HEK293 (cell line): Measurements from ENCODE around the gene TNFSF13.
A peak's percentile ranks its signal among the peaks of the same experiment; 100 is the strongest.

Experiments
- CTCF ChIA-PET: fragments of 350-600 bp; formaldehyde crosslinking; extraction: SDS; loops from one replicate; lab custom pipeline; 2021; ENCODE audit warnings: antibody characterized with exemption; lab: Yijun Ruan, JAX
- POLR2A ChIA-PET: fragments of 300-600 bp; formaldehyde crosslinking; extraction: SDS; loops from one replicate; lab custom pipeline; 2020; ENCODE audit warnings: antibody characterized with exemption, inconsistent platforms; lab: Yijun Ruan, JAX
- H3K27ac ChIP-seq: fragments of 200-500 bp; sonication (Bioruptor generic); 2 replicates; pipeline ENCODE4 v1.5.1; 2014; ENCODE audit warnings: low read depth, low read length, control low read depth, inconsistent platforms; ENCODE audit errors: extremely low read depth
- H3K36me3 ChIP-seq, 2 experiments: fragments of 200-500 bp in 1 of 2; sonication (Bioruptor generic) in 1 of 2; 1 replicate in 1 of 2; 2 replicates in 1 of 2; pipeline ENCODE4 v1.5.1; 2014 to 2017; ENCODE audit warnings: inconsistent platforms in 2 of 2, low read length in 2 of 2; ENCODE audit not compliant: control insufficient read depth in 2 of 2, insufficient read depth in 1 of 2
- H3K4me1 ChIP-seq: fragments of 200-500 bp; sonication (Bioruptor generic); 2 replicates; pipeline ENCODE4 v1.5.1; 2014; ENCODE audit warnings: mild to moderate bottlenecking, low read length, inconsistent platforms; ENCODE audit not compliant: control insufficient read depth, insufficient read depth
- H3K4me3 ChIP-seq: 2 replicates; pipeline ENCODE4 v1.5.1; 2011; ENCODE audit warnings: low read depth, mild to moderate bottlenecking, control low read depth, low read length, moderate library complexity
- H3K9me3 ChIP-seq: fragments of 200-500 bp; sonication (Bioruptor generic); 2 replicates; pipeline ENCODE4 v1.5.1; 2014; ENCODE audit warnings: low read depth, low read length, inconsistent platforms; ENCODE audit not compliant: control insufficient read depth, insufficient read depth
- BCL11A ChIP-seq: fragments of 450-650 bp; formaldehyde crosslinking; IDR thresholded peaks from 2 replicates; pipeline ENCODE4 v1.5.1; 2016; ENCODE audit warnings: low read depth, missing biosample characterization, missing genetic modification characterization
- GLIS1 ChIP-seq: fragments of 450-650 bp; formaldehyde crosslinking; IDR thresholded peaks from 2 replicates; pipeline ENCODE4 v1.5.1; 2016; ENCODE audit warnings: missing biosample characterization, missing genetic modification characterization
- GLIS2 ChIP-seq: fragments of 450-650 bp; formaldehyde crosslinking; IDR thresholded peaks from 2 replicates; pipeline ENCODE4 v1.5.1; 2016; ENCODE audit warnings: missing biosample characterization, missing genetic modification characterization
- HOXA7 ChIP-seq: sonication (generic); formaldehyde crosslinking; IDR thresholded peaks from 2 replicates; pipeline ENCODE4 v1.8.1; 2022; ENCODE audit warnings: missing genetic modification reagents, borderline replicate concordance
- MYNN ChIP-seq: fragments of 450-650 bp; formaldehyde crosslinking; IDR thresholded peaks from 2 replicates; pipeline ENCODE4 v1.5.1; 2016; ENCODE audit warnings: missing biosample characterization, missing genetic modification characterization, borderline replicate concordance
- SP2 ChIP-seq: fragments of 450-650 bp; formaldehyde crosslinking; IDR thresholded peaks from 2 replicates; pipeline ENCODE4 v1.5.1; 2016; ENCODE audit warnings: missing biosample characterization, missing genetic modification characterization
- SP7 ChIP-seq: fragments of 450-650 bp; formaldehyde crosslinking; IDR thresholded peaks from 2 replicates; pipeline ENCODE4 v1.5.1; 2016; ENCODE audit warnings: missing biosample characterization, missing genetic modification characterization
- TCF7L2 ChIP-seq: IDR thresholded peaks from 2 replicates; pipeline ENCODE4 v1.6.1; 2011; ENCODE audit warnings: low read depth, mild to moderate bottlenecking, inconsistent platforms, low read length, moderate library complexity, borderline replicate concordance
- WT1 ChIP-seq: fragments of 450-650 bp; formaldehyde crosslinking; IDR thresholded peaks from 2 replicates; pipeline ENCODE4 v1.5.1; 2016; ENCODE audit warnings: missing biosample characterization, missing genetic modification characterization
- ZBTB1 ChIP-seq: fragments of 450-650 bp; formaldehyde crosslinking; IDR thresholded peaks from 2 replicates; pipeline ENCODE4 v1.5.1; 2016; ENCODE audit warnings: missing biosample characterization, missing genetic modification characterization
- ZBTB20 ChIP-seq: fragments of 450-650 bp; formaldehyde crosslinking; IDR thresholded peaks from 2 replicates; pipeline ENCODE4 v1.5.1; 2016; ENCODE audit warnings: missing biosample characterization, missing genetic modification characterization
- ZFP37 ChIP-seq: fragments of 450-650 bp; formaldehyde crosslinking; IDR thresholded peaks from 2 replicates; pipeline ENCODE4 v1.5.1; 2016; ENCODE audit warnings: missing biosample characterization, missing genetic modification characterization
- ZNF121 ChIP-seq: fragments of 450-650 bp; formaldehyde crosslinking; IDR thresholded peaks from 2 replicates; pipeline ENCODE4 v1.5.1; 2016; ENCODE audit warnings: missing biosample characterization, missing genetic modification characterization
- ZNF157 ChIP-seq: fragments of 450-650 bp; formaldehyde crosslinking; IDR thresholded peaks from 2 replicates; pipeline ENCODE4 v1.5.1; 2016; ENCODE audit warnings: missing biosample characterization, missing genetic modification characterization
- ZNF175 ChIP-seq: fragments of 450-650 bp; formaldehyde crosslinking; IDR thresholded peaks from 2 replicates; pipeline ENCODE4 v1.5.1; 2016; ENCODE audit warnings: missing biosample characterization, missing genetic modification characterization
- ZNF214 ChIP-seq: fragments of 450-650 bp; formaldehyde crosslinking; IDR thresholded peaks from 2 replicates; pipeline ENCODE4 v1.5.1; 2017; ENCODE audit warnings: missing biosample characterization, mild to moderate bottlenecking, missing genetic modification characterization, borderline replicate concordance
- ZNF266 ChIP-seq: fragments of 450-650 bp; formaldehyde crosslinking; IDR thresholded peaks from 2 replicates; pipeline ENCODE4 v1.5.1; 2016; ENCODE audit warnings: missing biosample characterization, missing genetic modification characterization, low read depth
- ZNF292 ChIP-seq: fragments of 450-650 bp; formaldehyde crosslinking; IDR thresholded peaks from 2 replicates; pipeline ENCODE4 v1.5.1; 2016; ENCODE audit warnings: low read depth, missing biosample characterization, missing genetic modification characterization, borderline replicate concordance
- ZNF302 ChIP-seq: fragments of 450-650 bp; formaldehyde crosslinking; IDR thresholded peaks from 2 replicates; pipeline ENCODE4 v1.5.1; 2016; ENCODE audit warnings: missing biosample characterization, missing genetic modification characterization, low read depth
- ZNF341 ChIP-seq: fragments of 450-650 bp; formaldehyde crosslinking; IDR thresholded peaks from 2 replicates; pipeline ENCODE4; 2016; ENCODE audit warnings: low read depth, missing biosample characterization, missing genetic modification characterization
- ZNF37A ChIP-seq: fragments of 450-650 bp; IDR thresholded peaks from 2 replicates; pipeline ENCODE4 v1.5.1; 2018; ENCODE audit warnings: missing biosample characterization, missing genetic modification characterization
- ZNF391 ChIP-seq: fragments of 450-650 bp; formaldehyde crosslinking; IDR thresholded peaks from 2 replicates; pipeline ENCODE4 v1.5.1; 2016; ENCODE audit warnings: low read depth, missing biosample characterization, missing genetic modification characterization, borderline replicate concordance
- ZNF394 ChIP-seq: fragments of 450-650 bp; formaldehyde crosslinking; IDR thresholded peaks from 2 replicates; pipeline ENCODE4 v1.5.1; 2016; ENCODE audit warnings: missing biosample characterization, missing genetic modification characterization, mild to moderate bottlenecking, moderate library complexity, borderline replicate concordance
- ZNF473 ChIP-seq: fragments of 450-650 bp; formaldehyde crosslinking; IDR thresholded peaks from 2 replicates; pipeline ENCODE4 v1.5.1; 2017; ENCODE audit warnings: missing biosample characterization, missing genetic modification characterization
- ZNF521 ChIP-seq: fragments of 450-650 bp; formaldehyde crosslinking; IDR thresholded peaks from 2 replicates; pipeline ENCODE4 v1.5.1; 2017; ENCODE audit warnings: missing biosample characterization, mild to moderate bottlenecking, missing genetic modification characterization
- ZNF548 ChIP-seq: fragments of 450-650 bp; formaldehyde crosslinking; IDR thresholded peaks from 2 replicates; pipeline ENCODE4 v1.5.1; 2016; ENCODE audit warnings: missing biosample characterization, missing genetic modification characterization
- ZNF600 ChIP-seq: fragments of 450-650 bp; formaldehyde crosslinking; IDR thresholded peaks from 2 replicates; pipeline ENCODE4 v1.5.1; 2016; ENCODE audit warnings: missing biosample characterization, missing genetic modification characterization
- ZNF621 ChIP-seq: fragments of 450-650 bp; formaldehyde crosslinking; IDR thresholded peaks from 2 replicates; pipeline ENCODE4 v1.5.1; 2017; ENCODE audit warnings: missing biosample characterization, missing genetic modification characterization
- ZNF626 ChIP-seq: fragments of 450-650 bp; sonication (Bioruptor Pico); formaldehyde crosslinking; IDR thresholded peaks from 2 replicates; pipeline ENCODE4 v1.5.1; 2018; ENCODE audit warnings: missing biosample characterization, missing genetic modification characterization, inconsistent platforms
- ZNF658 ChIP-seq: fragments of 450-650 bp; formaldehyde crosslinking; IDR thresholded peaks from 2 replicates; pipeline ENCODE4; 2016; ENCODE audit warnings: missing biosample characterization, missing genetic modification characterization
- ZNF785 ChIP-seq: fragments of 450-650 bp; formaldehyde crosslinking; IDR thresholded peaks from 2 replicates; pipeline ENCODE4 v1.5.1; 2016; ENCODE audit warnings: missing biosample characterization, missing genetic modification characterization
- ZNF830 ChIP-seq: fragments of 450-650 bp; IDR thresholded peaks from 2 replicates; pipeline ENCODE4 v1.5.0; 2018; ENCODE audit warnings: missing biosample characterization, missing genetic modification characterization, low read depth, mild to moderate bottlenecking, moderate library complexity
- ZNF837 ChIP-seq: fragments of 450-650 bp; formaldehyde crosslinking; IDR thresholded peaks from 2 replicates; pipeline ENCODE4 v1.5.1; 2016; ENCODE audit warnings: missing biosample characterization, missing genetic modification characterization
- ZXDB ChIP-seq: fragments of 450-650 bp; formaldehyde crosslinking; IDR thresholded peaks from 2 replicates; pipeline ENCODE4 v1.5.1; 2016; ENCODE audit warnings: missing biosample characterization, missing genetic modification characterization
- TF ChIP-seq, protein P1 (sequence below): fragments of 450-650 bp; formaldehyde crosslinking; IDR thresholded peaks from 2 replicates; pipeline ENCODE4 v1.5.1; 2017; ENCODE audit warnings: missing biosample characterization, missing genetic modification characterization
- TF ChIP-seq, protein P2 (sequence below): fragments of 450-650 bp; formaldehyde crosslinking; IDR thresholded peaks from 2 replicates; pipeline ENCODE4 v1.5.1; 2016; ENCODE audit warnings: missing biosample characterization, missing genetic modification characterization
- TF ChIP-seq, protein P3 (sequence below): fragments of 450-650 bp; formaldehyde crosslinking; IDR thresholded peaks from 2 replicates; pipeline ENCODE4 v1.5.1; 2016; ENCODE audit warnings: missing biosample characterization, missing genetic modification characterization

Gene TNFSF13

DNA sequence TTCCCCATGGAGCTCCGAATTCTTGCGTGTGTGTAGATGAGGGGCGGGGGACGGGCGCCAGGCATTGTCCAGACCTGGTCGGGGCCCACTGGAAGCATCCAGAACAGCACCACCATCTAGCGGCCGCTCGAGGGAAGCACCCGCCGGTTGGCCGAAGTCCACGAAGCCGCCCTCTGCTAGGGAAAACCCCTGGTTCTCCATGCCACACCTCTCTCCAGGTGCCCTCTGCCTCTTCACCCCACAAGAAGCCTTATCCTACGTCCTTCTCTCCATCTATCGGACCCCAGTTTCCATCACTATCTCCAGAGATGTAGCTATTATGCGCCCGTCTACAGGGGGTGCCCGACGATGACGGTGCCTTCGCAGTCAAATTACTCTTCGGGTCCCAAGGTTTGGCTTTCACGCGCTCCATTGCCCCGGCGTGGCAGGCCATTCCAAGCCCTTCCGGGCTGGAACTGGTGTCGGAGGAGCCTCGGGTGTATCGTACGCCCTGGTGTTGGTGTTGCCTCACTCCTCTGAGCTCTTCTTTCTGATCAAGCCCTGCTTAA, 2.6 kb downstream of the TNFSF13 start (continued):
- TF ChIP-seq ZNF37A (tag by site-specific recombination) (no peak), ZNF548 (no peak), ZBTB1 (tag by site-specific recombination) (no peak), ZNF341 (peak; percentile 62; the same call in 1 of the 2 replicates), ZNF521 (tag by site-specific recombination) (no peak), ZXDB (tag by site-specific recombination) (no peak), ZNF302 (tag by site-specific recombination) (no peak), GLIS1 (peak; percentile 39), ZNF266 (no peak), ZNF175 (tag by site-specific recombination) (no peak), ZFP37 (tag by site-specific recombination) (no peak), ZNF621 (tag by site-specific recombination) (no peak), ZNF658 (tag by site-specific recombination) (no peak), ZNF473 (tag by site-specific recombination) (no peak), ZNF626 (tag by site-specific recombination) (no peak), GLIS2 (peak; percentile 54; the same call in 1 of the 2 replicates), BCL11A (tag by site-specific recombination) (peak; percentile 68; the same call in 1 of the 2 replicates), ZNF121 (tag by site-specific recombination) (no peak), ZNF837 (tag by site-specific recombination) (no peak), ZNF785 (tag by site-specific recombination) (no peak), TCF7L2 (no peak), ZNF214 (no peak)
- TF ChIP-seq, all 188 proteins: peak for 33

DNA sequence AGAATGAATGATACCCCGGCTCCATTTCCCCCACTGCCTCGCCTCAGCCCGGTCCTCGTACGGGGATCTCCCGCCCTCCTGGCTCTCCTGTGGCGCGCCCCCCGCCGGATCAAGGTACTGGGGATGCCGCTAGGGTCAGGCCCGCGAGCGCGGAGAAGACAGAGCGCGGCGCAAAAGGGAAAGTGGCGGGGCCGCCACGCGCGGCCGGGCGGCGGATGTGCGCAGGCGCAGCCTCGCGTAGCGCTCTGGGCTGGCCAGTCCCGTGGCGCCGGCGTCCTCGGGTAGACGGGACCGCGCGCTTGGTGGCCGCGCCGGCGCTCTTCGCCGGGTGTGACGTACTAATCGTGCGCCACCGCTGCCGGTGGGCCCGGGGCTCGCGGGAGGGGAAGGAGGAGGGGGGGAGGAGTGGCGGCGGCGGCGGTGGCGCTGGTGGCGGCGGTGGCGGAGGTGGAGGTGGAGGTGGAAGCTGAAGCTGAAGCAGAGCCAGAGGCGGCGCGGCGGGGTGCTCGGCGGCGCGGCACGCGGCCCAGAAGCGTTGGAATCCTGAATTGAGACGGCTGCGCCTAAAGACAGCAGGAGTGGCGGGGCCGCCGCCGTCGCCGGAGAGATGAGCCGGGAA, 3.1 kb downstream of the TNFSF13 start, which contains the start of gene SENP3:
Gene SENP3 (plus strand): TSS at position 331 of the 619 bp plus-strand sequence. CDS start 1,158 bp downstream, outside the sequence.
- Histone ChIP-seq H3K4me1 (peaks cover 11% of the 10 kb centered on the region), H3K9me3 (no peaks in the 10 kb centered on the region), H3K36me3 (peaks cover 31 to 38% of the 10 kb centered on the region in 2 experiments), H3K4me3 (peak within 1 kb of the TSS; percentile 85), H3K27ac (peak within 1 kb of the TSS; percentile 93)
- ChIA-PET POLR2A (interaction anchor here (0.6 to 2.8 kb wide), 16 partner anchors 12 to 1519 kb away, joined by 3 to 17 read pairs (median 6); partner anchors contain the start of genes CD68, CHRNB1, MPDU1 and NEURL4), CTCF (interaction anchor here (0.6 to 5.1 kb wide), 58 partner anchors 9 to 630 kb away, joined by 3 to 112 read pairs (median 6); partner anchors contain the start of genes KCTD11, MPDU1, NEURL4 and SLC2A4)
- TF ChIP-seq, protein P1, sequence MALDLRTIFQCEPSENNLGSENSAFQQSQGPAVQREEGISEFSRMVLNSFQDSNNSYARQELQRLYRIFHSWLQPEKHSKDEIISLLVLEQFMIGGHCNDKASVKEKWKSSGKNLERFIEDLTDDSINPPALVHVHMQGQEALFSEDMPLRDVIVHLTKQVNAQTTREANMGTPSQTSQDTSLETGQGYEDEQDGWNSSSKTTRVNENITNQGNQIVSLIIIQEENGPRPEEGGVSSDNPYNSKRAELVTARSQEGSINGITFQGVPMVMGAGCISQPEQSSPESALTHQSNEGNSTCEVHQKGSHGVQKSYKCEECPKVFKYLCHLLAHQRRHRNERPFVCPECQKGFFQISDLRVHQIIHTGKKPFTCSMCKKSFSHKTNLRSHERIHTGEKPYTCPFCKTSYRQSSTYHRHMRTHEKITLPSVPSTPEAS (tag by site-specific recombination): no peak
- TF ChIP-seq, protein P2, sequence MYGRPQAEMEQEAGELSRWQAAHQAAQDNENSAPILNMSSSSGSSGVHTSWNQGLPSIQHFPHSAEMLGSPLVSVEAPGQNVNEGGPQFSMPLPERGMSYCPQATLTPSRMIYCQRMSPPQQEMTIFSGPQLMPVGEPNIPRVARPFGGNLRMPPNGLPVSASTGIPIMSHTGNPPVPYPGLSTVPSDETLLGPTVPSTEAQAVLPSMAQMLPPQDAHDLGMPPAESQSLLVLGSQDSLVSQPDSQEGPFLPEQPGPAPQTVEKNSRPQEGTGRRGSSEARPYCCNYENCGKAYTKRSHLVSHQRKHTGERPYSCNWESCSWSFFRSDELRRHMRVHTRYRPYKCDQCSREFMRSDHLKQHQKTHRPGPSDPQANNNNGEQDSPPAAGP (tag by site-specific recombination): no peak
- TF ChIP-seq ZNF391 (tag by site-specific recombination) (no peak), GLIS1 (peak; percentile 68), HOXA7 (no peak), ZNF394 (tag by site-specific recombination) (no peak), ZNF292 (tag by site-specific recombination) (no peak), BCL11A (tag by site-specific recombination) (no peak), MYNN (tag by site-specific recombination) (no peak), SP2 (peak; percentile 19), ZNF830 (tag by site-specific recombination) (no peak), ZNF785 (tag by site-specific recombination) (no peak), ZBTB20 (tag by site-specific recombination) (peak; percentile 42; the same call in 1 of the 2 replicates), WT1 (tag by site-specific recombination) (no peak), ZNF600 (tag by site-specific recombination) (no peak), SP7 (tag by site-specific recombination) (no peak), ZNF157 (tag by site-specific recombination) (no peak)
- TF ChIP-seq, protein P3, sequence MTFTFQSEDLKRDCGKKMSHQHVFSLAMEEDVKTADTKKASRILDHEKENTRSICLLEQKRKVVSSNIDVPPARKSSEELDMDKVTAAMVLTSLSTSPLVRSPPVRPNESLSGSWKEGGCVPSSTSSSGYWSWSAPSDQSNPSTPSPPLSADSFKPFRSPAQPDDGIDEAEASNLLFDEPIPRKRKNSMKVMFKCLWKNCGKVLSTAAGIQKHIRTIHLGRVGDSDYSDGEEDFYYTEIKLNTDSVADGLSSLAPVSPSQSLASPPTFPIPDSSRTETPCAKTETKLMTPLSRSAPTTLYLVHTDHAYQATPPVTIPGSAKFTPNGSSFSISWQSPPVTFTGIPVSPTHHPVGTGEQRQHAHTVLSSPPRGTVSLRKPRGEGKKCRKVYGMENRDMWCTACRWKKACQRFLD (tag by site-specific recombination): no peak
